Activated naive CD8-positive, alpha-beta T cell treated with anti-CD3 and anti-CD28 coated beads for 36 hours (primary cell): Measurements from ENCODE around the gene EDIL3. TPM values are rescaled to one million over a fixed set of nuclear protein-coding genes. Genes with fewer than 3 reads are reported as not detected.

Experiments used
- DNase-seq: peaks from one replicate; pipeline ENCODE4 v3.0.0; 2021
- H3K27ac Mint-ChIP-seq: one replicate; pipeline ENCODE4 v1.8.0; 2022; ENCODE audit warnings: mild to moderate bottlenecking, moderate library complexity, mixed read lengths
- H3K27me3 Mint-ChIP-seq: one replicate; pipeline ENCODE4 v1.8.0; 2022; ENCODE audit warnings: mild to moderate bottlenecking, mixed read lengths
- H3K36me3 Mint-ChIP-seq: one replicate; pipeline ENCODE4 v1.8.0; 2021; ENCODE audit warnings: mild to moderate bottlenecking, mixed read lengths
- H3K4me1 Mint-ChIP-seq: one replicate; pipeline ENCODE4 v1.8.0; 2021; ENCODE audit warnings: mixed read lengths
- H3K4me3 Mint-ChIP-seq: one replicate; pipeline ENCODE4 v1.8.0; 2022; ENCODE audit warnings: mild to moderate bottlenecking, moderate library complexity, mixed read lengths
- H3K9me3 Mint-ChIP-seq: one replicate; pipeline ENCODE4 v1.8.0; 2022; ENCODE audit warnings: mixed read lengths
- total RNA-seq, 2 experiments: library from RNA; stranded (reverse); gene quantifications; one replicate each; pipeline ENCODE4 v1.2.3, GENCODE V29; 2021

Gene EDIL3
- total RNA-seq, 2 experiments from 2014 or later: not detected

- no peaks in the 10 kb centered on the region for H3K4me1 Mint-ChIP-seq
- no peak overlapping the region for H3K27ac Mint-ChIP-seq
- H3K36me3 Mint-ChIP-seq: no peaks in the 10 kb centered on the region
- DNase-seq: no peak
- no peak overlapping the region for H3K4me3 Mint-ChIP-seq
- H3K9me3 Mint-ChIP-seq: no peaks in the 10 kb centered on the region
- H3K27me3 Mint-ChIP-seq: no peaks in the 10 kb centered on the region
These were observed 235.6 kb downstream of the EDIL3 start for GRCh38 chr5:84149094-84149493.

GRCh38 chr5:84148651-84149050 is 236.0 kb downstream of the EDIL3 start:
- Mint-ChIP-seq H3K4me3 (no peak overlapping the region), H3K27me3 (no peaks in the 10 kb centered on the region), H3K27ac (no peak overlapping the region), H3K9me3 (no peaks in the 10 kb centered on the region), H3K36me3 (no peaks in the 10 kb centered on the region), H3K4me1 (no peaks in the 10 kb centered on the region)
- no peak for DNase-seq

- DNase-seq: no peak
- Mint-ChIP-seq H3K27me3 (no peaks in the 10 kb centered on the region), H3K4me1 (no peaks in the 10 kb centered on the region), H3K4me3 (no peak overlapping the region), H3K36me3 (no peaks in the 10 kb centered on the region), H3K9me3 (no peaks in the 10 kb centered on the region), H3K27ac (no peak overlapping the region)
These were observed 247.1 kb downstream of the EDIL3 start for GRCh38 chr5:84137541-84137940.

DNA sequence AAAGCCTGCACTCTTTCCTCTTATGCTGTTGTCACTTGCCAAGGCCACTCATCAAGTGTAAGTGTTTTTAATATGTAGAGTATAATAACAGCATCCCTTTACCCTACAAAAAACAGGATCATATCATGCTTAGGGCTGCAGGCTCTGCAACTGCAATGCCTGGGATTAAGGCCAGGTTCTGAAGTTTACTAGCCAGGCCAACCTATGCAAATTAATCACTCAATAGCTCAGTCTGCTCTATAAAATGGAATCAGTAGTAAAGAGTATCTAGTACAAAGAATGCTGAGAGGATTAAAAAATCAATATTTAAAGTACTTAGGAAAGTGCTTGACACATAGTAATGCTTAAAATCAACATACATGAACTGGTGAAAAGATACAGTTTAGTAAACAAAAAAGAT is 253.3 kb downstream of the EDIL3 start:
- Mint-ChIP-seq H3K36me3 (no peaks in the 10 kb centered on the region), H3K4me3 (no peak overlapping the region), H3K27ac (no peak overlapping the region), H3K4me1 (no peaks in the 10 kb centered on the region), H3K27me3 (no peaks in the 10 kb centered on the region), H3K9me3 (no peaks in the 10 kb centered on the region)
- DNase-seq: no peak

DNA sequence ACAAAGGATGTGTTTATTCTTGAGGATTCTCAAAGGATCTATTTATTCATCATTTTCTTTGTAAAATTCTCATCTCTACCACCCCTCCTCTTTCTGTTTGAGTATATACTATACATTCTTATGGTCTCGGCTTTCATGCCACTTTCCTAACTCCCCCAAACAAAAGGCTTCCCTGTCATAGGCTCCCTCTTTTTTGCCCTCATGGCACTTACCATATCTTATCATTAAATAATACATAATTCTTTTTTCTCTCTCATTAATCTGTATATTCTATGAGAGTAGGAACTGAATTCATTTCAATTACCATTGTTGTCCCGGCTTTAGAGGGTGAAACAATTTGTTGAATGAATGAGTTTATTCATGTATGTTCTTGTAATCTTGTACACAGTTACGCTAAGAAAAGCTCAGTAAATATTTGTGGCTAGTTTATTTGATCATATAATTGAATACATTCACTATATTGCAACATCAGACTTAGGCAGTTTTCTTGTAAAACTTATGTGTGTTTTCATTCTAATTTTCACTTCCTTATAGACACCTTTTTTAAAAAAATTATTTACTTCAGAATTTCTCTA is 254.6 kb downstream of the EDIL3 start:
- H3K27me3 Mint-ChIP-seq: no peaks in the 10 kb centered on the region
- H3K36me3 Mint-ChIP-seq: no peaks in the 10 kb centered on the region

DNA sequence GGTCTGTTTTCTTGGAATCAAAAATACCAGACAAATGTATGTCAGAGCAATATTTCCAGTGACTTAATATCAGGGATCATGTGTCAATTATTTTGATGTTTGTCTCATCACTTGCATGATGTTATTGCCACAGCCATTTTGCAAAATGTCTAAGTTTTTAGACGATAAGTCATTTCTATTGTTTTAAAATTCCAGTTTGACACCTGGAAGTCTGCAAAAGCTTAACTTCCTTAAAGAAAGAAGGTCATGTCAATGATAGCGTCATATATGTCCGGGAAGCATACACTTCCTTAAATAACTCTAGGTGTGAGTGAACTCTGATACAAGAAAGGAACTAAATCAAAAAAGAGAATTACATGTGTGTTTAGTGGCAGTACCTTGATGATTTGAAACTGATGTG is 259.5 kb downstream of the EDIL3 start:
- Mint-ChIP-seq H3K4me3 (no peak overlapping the region), H3K27ac (no peak overlapping the region), H3K9me3 (no peaks in the 10 kb centered on the region), H3K36me3 (no peaks in the 10 kb centered on the region), H3K4me1 (no peaks in the 10 kb centered on the region), H3K27me3 (no peaks in the 10 kb centered on the region)
- DNase-seq: no peak

More for the DNA sequence above, 254.6 kb downstream of the EDIL3 start:
- Mint-ChIP-seq H3K4me3 (no peak overlapping the region), H3K4me1 (no peaks in the 10 kb centered on the region), H3K27ac (no peak overlapping the region), H3K9me3 (no peaks in the 10 kb centered on the region)
- no peak for DNase-seq

GRCh38 chr5:84119252-84119651 is 265.4 kb downstream of the EDIL3 start:
- Mint-ChIP-seq H3K4me1 (no peaks in the 10 kb centered on the region), H3K27ac (no peak overlapping the region), H3K36me3 (no peaks in the 10 kb centered on the region), H3K4me3 (no peak overlapping the region), H3K27me3 (no peaks in the 10 kb centered on the region), H3K9me3 (no peaks in the 10 kb centered on the region)
- DNase-seq: no peak

- DNase-seq: no peak
- Mint-ChIP-seq H3K36me3 (no peaks in the 10 kb centered on the region), H3K4me1 (no peaks in the 10 kb centered on the region), H3K4me3 (no peak overlapping the region), H3K27ac (no peak overlapping the region), H3K27me3 (no peaks in the 10 kb centered on the region), H3K9me3 (no peaks in the 10 kb centered on the region)
These were observed 266.1 kb downstream of the EDIL3 start for GRCh38 chr5:84118551-84118950.

DNA sequence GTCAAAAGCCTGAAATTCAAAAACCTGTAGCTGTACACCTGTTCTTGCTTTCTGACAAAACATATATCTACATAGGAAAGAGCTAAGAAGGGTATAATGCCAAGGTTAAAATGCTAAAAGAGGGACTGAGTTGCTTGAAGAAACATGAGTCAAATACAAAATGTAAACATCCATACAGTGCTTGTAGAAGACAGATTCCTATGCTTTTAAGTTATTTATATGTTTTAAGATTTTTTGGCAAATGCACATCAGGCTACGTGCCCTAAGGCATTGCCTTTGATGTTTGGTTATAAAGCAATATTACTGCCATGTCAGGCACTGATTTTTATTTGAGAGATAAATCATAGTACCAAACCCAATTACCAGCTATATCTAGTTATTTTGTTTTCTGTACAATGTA is 269.0 kb downstream of the EDIL3 start:
- no peak for DNase-seq
- Mint-ChIP-seq H3K9me3 (no peaks in the 10 kb centered on the region), H3K27ac (no peak overlapping the region), H3K4me3 (no peak overlapping the region), H3K27me3 (no peaks in the 10 kb centered on the region), H3K36me3 (no peaks in the 10 kb centered on the region), H3K4me1 (no peaks in the 10 kb centered on the region)

GRCh38 chr5:84113246-84114105 is 271.2 kb downstream of the EDIL3 start:
- Mint-ChIP-seq H3K4me1 (no peaks in the 10 kb centered on the region), H3K9me3 (no peaks in the 10 kb centered on the region), H3K4me3 (no peak overlapping the region), H3K27ac (no peak overlapping the region), H3K27me3 (no peaks in the 10 kb centered on the region), H3K36me3 (no peaks in the 10 kb centered on the region)
- no peak for DNase-seq

DNA sequence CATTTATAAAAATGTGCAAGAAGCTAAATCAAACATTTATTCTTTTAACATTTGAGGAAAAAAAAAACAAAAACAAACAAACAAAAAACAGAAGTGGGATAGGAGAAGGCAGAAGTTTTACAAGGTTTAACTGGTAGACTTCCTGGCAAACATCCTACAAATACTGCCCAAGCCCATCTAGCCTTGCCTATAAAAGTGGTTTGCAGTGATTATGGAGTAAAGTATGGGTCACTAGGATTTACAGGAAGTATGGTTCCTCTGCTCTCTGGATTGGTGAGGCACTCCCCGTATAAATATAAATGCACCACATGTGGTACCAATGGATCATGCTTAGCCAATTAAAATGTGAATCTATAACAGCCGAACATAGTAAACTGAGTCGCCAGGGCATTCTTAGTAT is 291.9 kb downstream of the EDIL3 start:
- DNase-seq: no peak
- Mint-ChIP-seq H3K4me1 (no peaks in the 10 kb centered on the region), H3K27ac (no peak overlapping the region), H3K4me3 (no peak overlapping the region), H3K27me3 (peaks cover 6% of the 10 kb centered on the region), H3K36me3 (no peaks in the 10 kb centered on the region), H3K9me3 (peaks cover 6% of the 10 kb centered on the region)

DNA sequence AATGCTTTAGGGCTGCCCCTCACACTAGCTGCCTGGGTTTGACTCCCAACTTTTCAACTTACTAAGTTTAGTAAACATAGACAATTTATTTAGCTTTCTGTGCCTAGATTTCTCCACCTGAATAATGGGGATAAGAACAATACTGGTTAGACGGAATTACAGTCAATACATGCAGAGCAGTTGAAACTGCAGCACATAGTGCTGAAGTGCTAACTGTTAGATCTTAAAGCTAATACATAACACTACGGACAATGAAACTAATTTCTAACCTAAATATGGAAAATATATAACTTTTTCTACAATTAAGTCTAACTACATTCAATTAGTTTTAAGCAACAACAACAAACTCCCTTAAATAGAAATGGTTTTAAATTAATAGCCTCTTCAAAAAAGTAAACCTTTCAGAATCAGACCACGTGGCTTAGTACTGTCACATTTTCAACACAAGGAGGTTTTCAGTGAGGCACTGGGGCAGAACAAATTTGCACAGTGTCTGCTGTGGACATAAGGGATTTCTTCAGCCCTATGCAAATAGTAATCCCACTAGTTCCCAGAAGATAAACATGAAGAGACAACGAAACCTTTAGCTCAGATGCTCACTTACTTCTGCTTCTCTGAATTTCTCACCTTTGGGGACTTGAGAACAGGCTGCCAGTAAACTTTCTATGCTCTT is 293.4 kb downstream of the EDIL3 start:
- no peaks in the 10 kb centered on the region for H3K36me3 Mint-ChIP-seq
- no peaks in the 10 kb centered on the region for H3K4me1 Mint-ChIP-seq
- H3K4me3 Mint-ChIP-seq: no peak overlapping the region
- H3K9me3 Mint-ChIP-seq: peaks cover 5% of the 10 kb centered on the region
- H3K27ac Mint-ChIP-seq: no peak overlapping the region
- DNase-seq: no peak
- no peaks in the 10 kb centered on the region for H3K27me3 Mint-ChIP-seq

- Mint-ChIP-seq H3K27ac (no peak overlapping the region), H3K36me3 (no peaks in the 10 kb centered on the region), H3K4me3 (no peak overlapping the region), H3K4me1 (no peaks in the 10 kb centered on the region), H3K27me3 (no peaks in the 10 kb centered on the region), H3K9me3 (peaks cover 2% of the 10 kb centered on the region)
- no peak for DNase-seq
These were observed 295.7 kb downstream of the EDIL3 start for GRCh38 chr5:84088996-84089395.

DNA sequence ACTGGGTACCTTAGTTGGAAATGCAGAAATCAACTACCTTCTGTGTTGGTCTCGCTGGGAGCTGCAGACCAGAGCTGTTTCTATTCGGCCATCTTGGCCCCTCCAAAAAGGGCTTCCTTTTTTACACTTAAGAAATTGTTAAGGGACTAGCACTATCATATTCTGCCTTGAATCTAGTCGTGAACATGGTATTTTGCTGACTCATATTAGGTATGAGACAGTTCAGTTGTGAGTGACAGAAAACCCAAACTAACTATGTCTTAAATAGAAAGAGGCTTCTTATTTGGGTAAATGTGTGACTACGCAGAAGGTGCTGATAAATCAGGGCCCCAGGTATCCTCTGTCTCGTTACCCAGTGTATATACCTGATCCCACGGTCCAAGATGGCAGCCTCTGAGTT is 298.2 kb downstream of the EDIL3 start:
- H3K4me1 Mint-ChIP-seq: no peaks in the 10 kb centered on the region
- no peak for DNase-seq
- no peak overlapping the region for H3K4me3 Mint-ChIP-seq
- H3K36me3 Mint-ChIP-seq: no peaks in the 10 kb centered on the region
- no peaks in the 10 kb centered on the region for H3K27me3 Mint-ChIP-seq
- H3K27ac Mint-ChIP-seq: no peak overlapping the region
- no peaks in the 10 kb centered on the region for H3K9me3 Mint-ChIP-seq

DNA sequence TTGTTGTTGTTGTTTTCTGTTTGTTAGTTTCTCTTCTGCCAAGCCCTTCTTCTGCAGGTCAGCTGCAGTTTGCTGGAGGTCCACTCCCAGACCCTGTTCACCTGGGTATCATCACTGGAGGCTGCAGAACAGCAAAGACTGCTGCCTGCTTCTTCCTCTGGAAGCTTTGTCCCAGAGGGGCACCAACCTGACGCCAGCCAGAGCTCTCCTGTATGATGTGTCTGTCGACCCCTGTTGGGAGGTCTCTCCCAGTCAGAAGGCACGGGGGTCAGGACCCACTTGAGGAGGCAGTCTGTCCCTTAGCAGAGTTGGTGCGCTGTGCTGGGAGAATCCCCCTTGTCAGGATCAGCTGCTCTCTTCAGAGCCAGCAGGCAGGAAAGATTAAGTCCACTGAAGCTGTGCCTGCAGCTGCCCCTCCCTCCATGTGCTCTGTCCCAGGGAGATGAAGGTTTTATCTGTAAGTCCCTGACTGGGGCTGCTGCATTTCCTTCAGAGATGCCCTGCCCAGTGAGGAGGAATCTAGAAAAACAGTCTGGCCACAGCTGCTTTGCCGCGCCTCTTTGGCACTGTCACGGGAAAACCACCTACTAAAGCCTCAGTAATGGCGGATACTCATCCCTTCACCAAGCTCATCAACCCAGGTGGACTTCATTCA is 299.2 kb downstream of the EDIL3 start:
- Mint-ChIP-seq H3K36me3 (no peaks in the 10 kb centered on the region), H3K27me3 (no peaks in the 10 kb centered on the region), H3K4me3 (no peak overlapping the region), H3K4me1 (no peaks in the 10 kb centered on the region), H3K27ac (no peak overlapping the region), H3K9me3 (no peaks in the 10 kb centered on the region)
- no peak for DNase-seq
